Occipital lobe (tissue), 2 donors: Measurements from ENCODE around the gene EHF. TPM values are rescaled to one million over a fixed set of nuclear protein-coding genes. Genes with fewer than 3 reads are reported as not detected.

Source experiments
- DNase-seq: peaks from one replicate; lab custom pipeline; 2025; lab: John Stamatoyannopoulos, UW
- total RNA-seq: library from RNA; depleted of rRNA; stranded (reverse); fragments of >200 nt; gene quantifications from one replicate; pipeline ENCODE4 v1.2.3, GENCODE V29; 2014

The EHF gene
- total RNA-seq, 1 donor from 2014 or later = 0.16 TPM

DNA sequence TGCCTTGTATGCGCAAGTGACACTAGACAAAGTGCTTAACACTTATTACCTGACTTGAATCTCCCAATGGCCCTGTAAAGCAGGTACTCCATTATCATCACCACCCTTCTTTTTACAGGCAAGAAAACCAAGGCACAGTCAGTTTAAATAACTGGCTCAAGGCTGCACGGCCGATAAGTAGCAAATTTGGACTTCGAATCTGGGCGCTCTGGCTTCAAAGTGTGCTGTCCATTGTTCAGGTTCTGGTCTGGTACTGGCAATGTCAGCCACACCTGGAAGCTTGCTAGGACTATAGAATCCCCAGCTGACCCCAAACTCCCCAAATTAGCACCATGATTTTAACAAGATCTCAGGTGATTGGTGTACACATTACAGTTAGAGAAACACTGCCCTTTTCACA is 19.3 kb upstream of the EHF start:
- no peak for DNase-seq

DNA sequence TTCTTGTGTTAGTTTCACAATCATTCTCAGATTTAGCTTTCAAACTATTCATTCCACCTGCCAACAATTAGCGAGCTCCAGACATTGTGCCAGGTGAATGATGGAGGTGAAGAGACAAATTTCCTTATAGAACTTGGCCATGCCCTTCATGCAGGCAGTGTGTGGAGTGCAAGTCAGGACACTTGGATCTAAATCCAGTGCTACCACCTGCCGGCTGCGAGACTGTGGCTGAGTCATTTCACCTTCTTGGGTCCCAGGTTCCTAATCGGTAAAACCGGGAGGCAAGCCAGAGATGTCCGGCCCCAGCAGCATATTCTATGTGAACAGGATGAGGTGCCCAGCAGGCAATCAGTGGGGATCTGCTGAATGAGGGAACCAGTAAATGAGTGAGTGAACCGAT is 18.6 kb upstream of the EHF start:
- no peak for DNase-seq

DNA sequence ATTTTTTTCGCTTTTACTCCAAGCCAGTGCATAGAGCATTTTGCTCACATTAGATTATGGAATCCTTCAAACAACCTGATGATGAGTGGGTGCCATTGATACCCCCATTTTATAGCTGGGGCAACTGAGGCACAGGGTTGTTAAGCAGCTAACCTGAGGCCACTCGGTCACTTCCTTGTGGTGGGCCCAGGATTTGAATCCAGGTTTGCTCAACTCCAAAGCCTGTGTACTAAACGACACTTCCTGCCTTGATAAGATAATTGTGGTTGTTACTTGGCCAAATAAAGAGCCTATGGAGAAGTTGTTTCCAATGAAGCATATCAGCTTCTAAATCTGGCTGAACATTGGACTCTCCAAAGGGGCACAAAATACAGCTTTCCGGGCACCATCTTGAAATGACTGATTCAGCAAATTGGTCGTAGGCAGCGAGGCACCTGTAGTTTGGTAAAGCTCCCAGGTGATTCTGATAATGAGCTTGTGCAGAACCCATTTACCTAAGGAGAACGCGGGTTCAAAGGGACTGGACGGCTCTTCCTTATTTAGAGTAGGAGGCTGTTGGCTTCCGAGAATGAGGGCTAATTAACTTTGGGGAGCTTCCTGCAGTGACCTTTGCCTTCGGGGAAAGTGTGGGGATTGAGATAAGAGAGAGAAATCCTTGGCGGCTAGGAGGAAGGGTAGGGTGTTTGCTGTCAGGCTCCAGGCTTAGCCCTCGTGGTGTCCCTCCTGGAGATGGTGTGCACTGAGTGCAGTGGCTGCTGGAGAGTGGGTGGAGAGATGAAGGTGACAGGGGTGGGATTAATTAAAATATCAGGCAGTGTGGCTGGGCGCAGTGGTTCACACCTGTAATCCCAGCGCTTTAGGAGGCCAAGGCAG is 17.5 kb upstream of the EHF start:
- no peak for DNase-seq

DNA sequence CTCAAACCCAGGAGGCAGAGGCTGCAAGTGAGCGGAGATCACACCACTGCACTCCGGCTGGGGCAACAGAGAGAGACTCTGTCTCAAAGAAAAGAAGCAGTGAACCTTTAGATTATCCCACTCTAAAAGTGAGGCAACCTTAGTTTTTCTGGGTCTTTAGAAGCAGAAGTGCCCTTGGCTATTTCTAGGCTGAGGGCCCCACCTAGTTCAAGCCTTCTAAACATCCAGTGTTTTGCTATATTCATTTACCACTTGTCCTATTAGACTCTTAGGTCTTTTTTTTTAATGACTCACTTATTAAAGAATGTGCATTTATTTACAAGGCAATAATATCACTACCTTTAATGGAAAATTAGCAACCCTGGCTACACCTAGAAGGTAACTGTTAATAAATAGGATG is 16.7 kb upstream of the EHF start:
- DNase-seq = no peak

DNA sequence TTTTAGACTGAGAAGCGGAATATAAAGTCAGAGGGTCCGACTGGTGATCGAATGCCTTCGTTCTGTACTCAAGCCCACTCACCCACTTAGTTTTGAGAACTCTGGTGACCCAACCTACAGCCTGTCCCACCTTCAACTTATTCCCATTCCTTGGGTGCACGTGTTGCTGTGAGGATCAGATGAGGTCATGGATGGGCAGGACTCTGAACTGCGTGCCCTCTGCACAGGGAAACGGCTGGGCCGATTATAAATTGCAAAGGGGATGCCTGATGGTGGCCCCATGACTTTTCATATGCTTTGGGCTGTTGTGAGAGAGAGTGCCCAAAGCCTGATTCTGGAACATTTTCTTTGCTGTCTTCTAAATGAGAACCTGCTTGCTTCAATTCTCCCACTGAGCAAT is 16.0 kb upstream of the EHF start:
- DNase-seq = no peak

DNA sequence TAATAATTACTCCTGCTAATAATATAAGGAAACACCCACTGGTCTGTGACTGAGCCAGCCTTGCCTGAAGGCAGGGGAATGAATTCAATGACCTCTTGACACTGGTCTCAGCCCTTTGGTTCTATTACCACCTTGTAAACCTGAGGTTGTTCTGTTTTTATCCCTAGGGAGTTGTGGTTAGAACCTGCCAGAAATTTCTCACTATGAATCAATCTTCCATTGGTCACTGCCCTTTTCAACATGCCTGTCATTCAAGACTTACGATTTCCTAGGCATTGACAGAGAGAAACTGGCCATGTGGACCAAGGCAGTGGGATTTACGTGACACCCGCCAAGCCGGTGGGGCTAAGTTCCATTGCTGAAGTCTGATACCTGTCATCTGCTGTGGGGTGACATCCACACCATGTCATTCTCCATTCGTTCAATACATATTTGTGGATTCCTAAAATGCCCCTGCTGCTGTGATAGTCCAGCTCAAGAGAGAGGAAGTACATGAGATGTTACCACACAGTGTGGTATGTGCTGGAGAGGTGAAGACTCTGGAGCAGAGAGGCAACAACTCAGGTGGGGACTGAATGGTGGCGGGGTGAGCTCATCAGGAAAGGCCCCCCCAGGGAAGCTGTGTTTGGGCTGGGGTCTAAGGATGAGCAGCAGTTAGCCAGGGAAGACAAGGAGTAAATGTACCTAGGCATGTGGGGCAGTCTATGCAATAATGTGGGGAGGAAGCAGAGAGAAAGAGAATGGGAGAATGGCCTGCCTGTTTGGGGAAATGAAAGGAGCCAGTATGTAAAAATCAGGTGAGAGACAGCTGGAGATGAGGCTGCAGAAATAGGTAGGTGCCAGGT is 15.2 kb upstream of the EHF start:
- DNase-seq = no peak

DNA sequence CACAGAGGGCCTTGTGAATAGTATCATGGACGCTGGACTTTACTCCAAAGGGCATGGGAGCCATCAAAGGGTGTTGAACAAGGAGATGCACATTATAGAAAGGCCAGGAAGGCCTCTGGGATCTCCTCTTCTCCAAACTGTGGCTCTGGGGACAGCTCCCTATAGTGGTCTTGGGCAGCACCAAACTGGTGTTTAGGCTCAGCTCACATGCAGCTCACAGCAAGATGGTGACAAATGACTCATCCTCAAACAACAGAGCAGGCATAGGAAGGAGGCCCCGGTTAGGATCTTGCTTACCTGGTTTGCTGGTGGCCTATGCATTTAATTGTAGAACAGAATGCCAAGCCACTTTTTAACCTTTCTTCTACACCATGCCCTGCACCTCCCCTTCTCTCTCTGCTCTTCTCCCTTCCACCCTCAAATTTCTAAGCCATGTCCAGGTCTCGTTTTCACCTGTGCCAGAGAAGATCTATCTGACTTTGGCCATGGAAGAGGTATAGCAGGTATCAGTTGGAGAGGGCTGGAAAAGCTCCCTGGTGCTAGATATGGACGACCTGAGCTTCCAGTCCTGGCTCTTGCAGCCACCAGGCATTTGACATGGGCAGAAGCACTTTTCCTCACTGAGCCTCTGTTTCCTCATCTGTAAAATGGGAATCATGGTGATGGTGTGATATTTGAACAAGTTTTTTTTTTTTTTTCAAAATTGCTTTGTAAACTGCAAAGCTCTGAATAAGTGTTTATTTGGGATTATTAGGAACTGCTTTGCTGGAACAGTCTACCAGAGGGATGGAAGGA is 14.4 kb upstream of the EHF start:
- no peak for DNase-seq

DNA sequence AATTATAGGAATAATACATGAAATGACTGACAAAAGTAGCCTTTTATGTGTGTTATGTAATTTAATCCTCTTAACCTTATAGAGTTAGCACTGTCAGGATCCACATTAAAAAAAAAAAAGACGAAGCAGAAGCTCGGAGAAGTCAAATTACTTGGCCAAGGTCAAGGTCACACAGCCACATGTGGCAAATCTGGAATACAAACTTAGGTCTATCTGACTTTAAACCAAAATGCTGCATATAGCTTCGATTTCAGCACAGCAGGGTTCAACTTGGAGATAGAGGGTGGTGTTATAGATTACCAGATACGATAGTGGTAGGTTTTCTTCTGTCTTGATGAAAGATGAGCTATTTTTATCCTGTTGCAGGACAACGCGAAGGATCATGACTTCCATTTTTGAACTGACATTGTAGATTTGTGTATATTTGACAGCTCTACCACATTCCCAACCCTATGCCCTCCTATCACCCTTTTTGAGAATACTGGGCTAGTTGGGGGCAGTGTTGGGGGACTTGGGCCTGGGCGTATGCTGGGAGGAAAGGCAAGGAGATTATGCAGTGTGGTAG is 11.6 kb upstream of the EHF start:
- no peak for DNase-seq

DNA sequence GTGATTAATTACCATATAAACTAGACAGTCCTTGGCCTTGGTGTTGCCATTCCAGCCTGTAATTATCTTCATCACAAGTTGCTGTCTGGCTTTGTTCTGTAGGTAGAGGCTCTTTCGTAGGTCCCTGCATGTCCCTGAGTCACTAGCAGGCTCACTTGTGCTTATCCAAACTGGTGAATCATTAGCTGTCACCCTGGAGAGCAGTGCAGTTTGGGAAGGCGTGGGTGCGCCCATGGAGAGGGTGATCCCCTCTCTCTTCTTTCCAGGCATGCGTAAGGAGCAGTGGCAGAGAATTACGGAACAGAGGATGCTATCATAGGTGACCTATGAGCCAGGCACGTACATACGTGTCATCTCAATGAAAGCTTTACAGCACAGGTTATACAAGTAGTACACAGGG is 11.0 kb upstream of the EHF start:
- DNase-seq = no peak

DNA sequence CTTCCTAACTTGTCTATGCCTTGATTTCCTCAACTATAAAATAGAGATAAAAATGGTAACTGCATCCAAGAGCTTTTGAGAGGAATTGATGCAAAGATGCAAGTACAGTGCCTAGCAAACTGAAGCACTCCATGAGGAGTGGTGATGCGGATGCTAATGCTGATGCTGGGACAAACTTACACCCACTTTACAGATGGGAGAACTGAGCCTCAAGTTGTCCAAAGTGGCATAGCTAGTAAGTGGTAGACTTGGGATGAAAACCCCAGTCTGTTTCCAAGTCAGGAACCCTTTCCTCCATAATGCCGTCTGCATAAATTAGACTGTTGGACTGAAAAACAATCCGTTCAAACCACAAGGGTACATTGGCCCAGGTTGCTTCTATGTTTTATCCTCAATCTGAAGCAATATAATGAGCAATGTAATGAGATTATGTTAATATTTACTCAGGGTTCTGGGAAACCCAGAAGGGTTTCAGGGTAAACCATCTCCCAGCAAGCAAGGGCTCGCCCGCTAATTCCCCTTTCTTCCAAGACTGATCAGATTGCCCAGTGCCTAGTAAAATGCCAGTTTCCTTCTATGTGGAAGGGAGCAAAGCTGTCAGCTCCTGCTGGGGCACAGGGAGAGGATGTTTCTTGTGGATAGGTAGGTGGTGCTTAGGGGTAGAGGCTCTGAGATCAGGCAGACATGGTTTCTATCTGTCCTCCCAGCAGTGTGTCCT is 10.4 kb upstream of the EHF start:
- DNase-seq = no peak

DNA sequence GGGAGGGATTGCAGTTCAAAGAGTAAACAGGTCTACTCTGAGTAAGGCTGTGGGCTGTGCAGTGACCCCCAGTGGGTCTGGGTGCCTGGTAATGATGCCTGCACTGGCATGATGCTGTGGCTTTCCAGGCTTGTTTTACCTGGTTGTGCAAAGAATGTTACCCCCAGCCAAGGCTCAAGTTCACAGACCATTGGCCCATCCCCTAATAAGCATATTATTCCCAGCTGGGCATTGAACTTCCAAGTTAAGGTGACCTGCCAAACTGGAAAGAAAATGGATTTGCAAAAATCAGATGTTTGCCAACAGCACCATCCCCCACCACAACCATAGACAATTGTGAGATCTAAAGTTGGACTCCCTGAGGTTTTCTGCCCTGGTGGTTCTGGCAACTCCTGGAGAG is 7.9 kb upstream of the EHF start:
- no peak for DNase-seq

DNA sequence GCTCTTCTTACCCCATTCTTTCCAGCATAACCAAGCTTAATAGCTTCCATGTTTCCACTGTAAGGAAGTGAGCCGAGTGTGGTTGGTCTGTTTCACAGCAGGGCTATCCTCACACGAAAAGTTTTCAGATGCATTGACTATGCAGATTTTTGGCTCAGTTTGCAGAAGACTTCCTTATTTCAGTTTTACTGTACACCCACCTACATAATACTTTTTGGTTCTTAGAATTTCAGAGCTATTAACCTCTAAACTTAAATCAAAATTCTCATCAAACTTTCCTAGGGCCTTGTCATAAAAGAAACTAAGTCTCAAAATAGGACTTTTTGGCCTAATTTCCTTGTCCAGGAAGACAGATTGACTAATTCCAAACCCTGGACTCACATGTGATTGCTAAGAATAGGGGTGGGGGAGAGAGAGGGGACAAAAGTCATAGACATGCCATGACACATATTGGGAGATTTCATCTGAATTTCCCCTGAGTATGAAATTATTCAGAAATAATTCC is 7.3 kb upstream of the EHF start:
- no peak for DNase-seq

DNA sequence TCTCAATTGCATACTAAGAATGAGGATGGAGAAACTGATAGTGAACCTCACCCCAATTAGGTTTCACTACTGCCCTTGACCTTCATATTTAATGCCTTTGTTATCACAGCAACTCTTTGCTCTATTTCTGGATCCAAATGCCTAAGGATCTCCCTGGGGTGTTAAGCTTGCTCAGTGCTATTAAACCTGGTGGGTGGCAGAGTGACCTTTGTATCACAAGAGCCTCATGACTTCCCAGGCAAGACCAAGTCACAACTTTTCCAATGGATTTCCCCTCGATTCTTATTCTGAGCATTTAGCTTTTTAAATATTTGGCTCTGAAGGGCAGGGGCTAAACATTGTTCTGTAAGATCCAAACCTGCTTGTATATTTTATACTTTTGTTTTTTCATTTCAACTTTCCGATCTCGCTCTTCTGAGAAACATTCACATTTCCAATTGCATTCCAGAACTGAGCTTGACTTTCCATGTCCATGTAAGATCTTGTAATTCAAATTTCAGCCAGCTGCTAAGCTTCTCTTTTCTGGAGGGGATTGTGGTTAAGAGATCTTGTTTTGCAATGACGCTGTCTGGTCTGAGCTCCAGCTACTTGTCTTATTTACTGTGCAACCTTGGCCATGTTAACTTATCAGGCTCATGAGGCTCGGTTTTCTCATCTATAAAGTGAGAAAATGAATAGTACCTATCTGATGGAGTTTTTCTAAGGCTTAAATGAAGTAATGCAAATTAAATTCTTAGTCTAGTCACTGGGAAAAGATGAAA is 6.4 kb upstream of the EHF start:
- DNase-seq = no peak

DNA sequence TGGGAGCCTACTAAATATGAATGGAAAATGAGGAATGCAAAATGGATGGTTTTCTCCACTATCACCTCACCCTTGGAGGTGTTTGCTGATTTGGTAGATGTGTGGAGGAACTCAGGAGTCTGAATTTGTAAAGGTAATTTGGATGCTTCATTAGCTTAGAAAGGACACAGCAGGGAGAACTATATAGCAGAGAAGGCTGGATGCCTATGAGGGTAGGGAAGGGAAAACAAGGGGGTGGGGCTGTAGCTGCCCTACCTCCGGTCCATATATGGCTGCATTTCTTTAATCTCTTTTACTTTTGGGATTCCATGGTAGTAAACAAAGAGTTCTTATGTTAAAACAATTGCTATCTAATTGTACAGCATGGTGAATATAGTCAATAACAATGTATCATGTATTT is 4.8 kb upstream of the EHF start:
- DNase-seq = no peak

DNA sequence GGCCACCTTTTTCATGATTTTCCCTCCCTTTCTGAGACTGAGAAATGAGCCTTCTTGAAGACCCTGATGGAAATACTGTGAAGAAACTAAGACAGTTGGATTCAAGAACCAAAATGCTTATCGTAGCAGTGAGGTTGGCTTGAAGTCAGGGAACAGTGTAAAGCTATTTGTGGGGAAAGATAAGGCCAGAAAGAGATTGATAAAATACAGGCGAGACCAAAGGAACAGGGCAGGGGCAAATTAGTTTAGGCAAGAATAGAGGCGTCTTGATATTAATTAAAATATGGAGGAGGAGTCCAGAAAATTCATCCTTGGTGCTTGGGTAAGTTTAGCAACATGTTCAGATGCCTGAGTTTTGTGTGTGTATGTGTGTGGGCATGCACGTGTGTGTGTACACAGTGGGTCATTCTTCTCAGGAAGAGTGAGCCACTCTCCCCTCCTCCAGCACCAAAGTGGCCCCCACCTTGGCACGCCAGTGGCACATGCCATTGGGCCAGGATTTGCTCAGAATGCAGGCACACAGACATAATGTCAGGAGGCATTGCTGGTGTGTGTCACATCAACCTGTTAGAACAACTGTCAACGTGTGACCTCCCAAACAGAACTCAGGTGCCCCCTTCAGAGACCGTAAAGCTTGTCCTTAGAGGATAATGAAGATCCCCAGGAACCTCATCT is 3.9 kb upstream of the EHF start:
- no peak for DNase-seq

DNA sequence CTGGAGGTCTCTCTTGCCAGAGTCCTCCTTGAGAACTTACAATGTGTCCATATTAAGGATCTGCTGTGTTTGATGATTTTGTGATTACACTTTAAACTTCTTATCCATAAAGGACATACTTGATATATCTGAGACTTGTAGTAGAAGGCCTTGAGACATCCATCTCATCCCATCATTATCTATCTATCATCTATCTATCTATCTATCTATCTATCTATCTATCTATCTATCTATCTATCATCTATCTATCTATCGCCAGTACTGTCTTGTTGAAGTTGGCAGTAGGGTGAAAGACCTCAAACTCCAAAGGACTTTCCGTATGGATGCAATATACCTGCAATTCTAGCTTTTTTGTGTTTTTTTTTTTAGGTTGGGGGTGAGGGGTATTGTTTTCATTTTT is 2.5 kb upstream of the EHF start:
- no peak for DNase-seq

DNA sequence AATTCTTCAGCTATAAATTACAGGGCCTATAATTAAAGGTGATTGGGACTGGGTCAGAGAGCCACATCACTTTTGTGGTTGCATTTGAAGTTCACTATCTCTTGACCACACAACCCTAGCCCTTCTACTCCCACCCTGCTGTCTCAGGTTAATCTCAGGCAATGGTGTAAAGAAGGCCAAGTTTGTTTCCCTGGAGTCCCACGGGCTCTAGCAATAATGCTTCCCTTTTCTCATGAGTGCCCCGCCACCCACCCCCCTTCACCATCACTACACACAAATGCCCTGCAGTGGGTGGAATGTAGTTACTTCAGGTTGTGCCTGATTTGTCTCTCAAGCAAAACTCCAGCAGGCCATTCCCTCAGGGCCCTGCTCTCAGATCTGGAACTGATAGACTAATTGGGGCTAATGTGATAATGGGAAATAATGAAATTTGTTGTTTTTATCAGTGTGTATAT is 1.8 kb upstream of the EHF start:
- DNase-seq = no peak

DNA sequence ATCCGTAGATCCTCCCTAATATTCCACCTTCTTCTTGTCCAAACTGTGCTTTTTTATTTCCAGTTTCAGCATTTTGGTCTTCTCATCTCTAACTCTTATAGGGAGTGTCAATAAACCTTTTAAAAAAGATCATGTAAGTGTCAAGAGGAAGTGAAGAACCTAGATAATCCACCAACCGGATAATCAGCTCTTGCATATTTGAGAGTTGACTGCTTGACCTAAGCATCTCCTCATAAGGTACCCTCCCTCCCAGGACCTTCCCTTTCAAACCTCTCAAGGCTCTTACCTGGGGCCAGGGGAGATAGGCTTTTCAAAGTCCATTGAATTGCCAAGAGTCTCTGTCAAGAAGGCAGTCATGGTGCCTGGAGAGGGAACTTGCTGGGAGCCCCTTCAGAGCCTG is 691 bp upstream of the EHF start:
- DNase-seq = no peak

DNA sequence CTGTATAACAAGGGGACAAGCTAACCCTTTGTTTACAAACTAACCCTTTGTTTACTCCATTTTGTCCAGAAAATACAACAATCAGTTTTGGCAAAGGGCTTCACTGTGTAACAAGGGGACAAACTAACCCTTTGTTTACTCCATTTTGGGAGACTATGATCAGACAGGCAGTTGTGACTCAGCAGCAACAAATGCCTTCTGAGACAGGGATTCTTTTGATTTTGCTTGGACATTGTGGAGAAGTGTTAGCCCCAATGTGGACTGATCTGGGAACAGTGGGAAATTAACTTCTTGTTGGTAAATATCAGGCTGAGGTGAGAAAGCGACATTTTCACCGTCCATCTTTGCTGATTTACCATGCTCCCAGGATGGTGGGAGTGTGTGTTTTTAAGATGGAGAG is 983 bp downstream of the EHF start:
- DNase-seq = no peak
